GM12878 (cell line): ENCODE results near the gene SIRT2. TPM values are rescaled to one million over a fixed set of nuclear protein-coding genes. Genes with fewer than 3 reads are reported as not detected.

ENCODE experiments used
- BMI1 ChIP-seq: fragments of 450-650 bp; IDR thresholded peaks from 2 replicates; pipeline ENCODE4 v1.6.1; 2016; ENCODE audit warnings: mild to moderate bottlenecking, moderate library complexity, borderline replicate concordance
- CBX5 ChIP-seq: sonication (generic); IDR thresholded peaks from 2 replicates; pipeline ENCODE4 v1.6.1; 2016; ENCODE audit warnings: low read depth, moderate library complexity, mild to moderate bottlenecking, inconsistent platforms
- CEBPZ ChIP-seq: fragments of 150-350 bp; IDR thresholded peaks from 2 replicates; pipeline ENCODE4 v1.6.1; 2016; ENCODE audit warnings: low read depth, low read length
- EGR1 ChIP-seq, 2 experiments: IDR thresholded peaks; 1 replicate in 1 of 2; 2 replicates in 1 of 2; pipeline ENCODE4 v1.6.1; 2011 to 2012; ENCODE audit warnings: low read depth in 2 of 2, low read length in 2 of 2, borderline replicate concordance in 1 of 2, mild to moderate bottlenecking in 1 of 2, moderate library complexity in 1 of 2
- IRF4 ChIP-seq: IDR thresholded peaks from 2 replicates; pipeline ENCODE4 v1.6.1; 2011; ENCODE audit warnings: low read depth, low read length
- KDM1A ChIP-seq: fragments of 200-600 bp; sonication (generic); IDR thresholded peaks from 2 replicates; pipeline ENCODE4 v1.6.1; 2016; ENCODE audit warnings: borderline replicate concordance
- MEF2B ChIP-seq: fragments of 450-650 bp; IDR thresholded peaks from 2 replicates; pipeline ENCODE4 v1.6.1; 2018; ENCODE audit warnings: mild to moderate bottlenecking, moderate library complexity; ENCODE audit not compliant: partially characterized antibody, poor library complexity, severe bottlenecking
- MTA2 ChIP-seq: fragments of 450-650 bp; IDR thresholded peaks from 2 replicates; pipeline ENCODE4 v1.6.1; 2016; ENCODE audit warnings: low read depth, mild to moderate bottlenecking, moderate library complexity
- NFIC ChIP-seq: IDR thresholded peaks from 2 replicates; pipeline ENCODE4 v1.6.1; 2012; ENCODE audit warnings: low read depth, mild to moderate bottlenecking, inconsistent platforms, low read length, moderate library complexity
- NRF1 ChIP-seq: conservative IDR thresholded peaks from 2 replicates; pipeline ENCODE4 v1.6.1; 2011; ENCODE audit warnings: mild to moderate bottlenecking, low read depth, low read length, improper control_type of control experiment
- POLR2AphosphoS2 ChIP-seq: IDR thresholded peaks from 2 replicates; pipeline ENCODE4 v1.6.1; 2011; ENCODE audit warnings: low read depth, mild to moderate bottlenecking, low read length, improper control_type of control experiment, moderate library complexity
- SMC3 ChIP-seq: IDR thresholded peaks from 2 replicates; pipeline ENCODE4 v1.6.1; 2011; ENCODE audit warnings: low read length, improper control_type of control experiment, borderline replicate concordance
- SREBF2 ChIP-seq: IDR thresholded peaks from 2 replicates; pipeline ENCODE4 v1.6.1; 2012; ENCODE audit warnings: mild to moderate bottlenecking, low read length
- SUZ12 ChIP-seq: fragments of 200-600 bp; sonication (generic); IDR thresholded peaks from one replicate; pipeline ENCODE4 v1.6.1; 2018; ENCODE audit warnings: antibody characterized with exemption, mild to moderate bottlenecking; ENCODE audit not compliant: unreplicated experiment
- TAF1 ChIP-seq: IDR thresholded peaks from 2 replicates; pipeline ENCODE4 v1.6.1; 2011; ENCODE audit warnings: mild to moderate bottlenecking, low read depth, low read length, borderline replicate concordance
- ZBTB4 ChIP-seq: fragments of 450-650 bp; formaldehyde crosslinking; IDR thresholded peaks from 2 replicates; pipeline ENCODE4 v1.4.0; 2022; ENCODE audit warnings: mild to moderate bottlenecking, moderate library complexity
- ZZZ3 ChIP-seq: IDR thresholded peaks from 2 replicates; pipeline ENCODE4 v1.6.1; 2011; ENCODE audit warnings: low read depth; ENCODE audit not compliant: control insufficient read depth, insufficient read length
- polyA plus RNA-seq, 11 experiments: library from polyadenylated mRNA; depleted of rRNA in 4 of 11; unstranded in 6 of 11; stranded (reverse) in 5 of 11; fragments of >200 nt; fragmentation: Nextera tagmentation in 4 of 11; fragmentation: Illumina TruSeq in 1 of 11; extraction: Ambion mirVana in 4 of 11; extraction: Trizol in 1 of 11; gene quantifications; 1 replicate in 1 of 11; 2 replicates in 10 of 11; pipeline versions ENCODE4 v1.2.1 to v1.2.3, GENCODE V29; 2011 to 2016; ENCODE audit warnings: inconsistent platforms in 2 of 11, missing spikeins in 2 of 11, low read depth in 1 of 11
- total RNA-seq, 4 experiments: library from RNA; depleted of rRNA in 3 of 4; stranded (reverse); fragments of >200 nt in 3 of 4; fragmentation: Illumina TruSeq in 1 of 4; extraction: Trizol in 1 of 4; gene quantifications; 2 replicates each; pipeline versions ENCODE4 v1.2.1 to v1.2.3, GENCODE V29; 2013 to 2021
- TF ChIP-seq, protein P1 (sequence below): IDR thresholded peaks from 2 replicates; pipeline ENCODE4 v1.6.1; 2012; ENCODE audit warnings: improper control_type of control experiment, low read depth, low read length; ENCODE audit not compliant: insufficient replicate concordance

SIRT2 gene
- total and polyA plus RNA-seq, 10 of the 15 experiments (the other 5 are each of a cell fraction or from before 2014, with no cell fraction given), result 1.4 to 38.7 (median 24.1) TPM

GRCh38 chr19:38930776-38931520 is 31.5 kb upstream of the SIRT2 start, which contains the start of gene MRPS12 (continued):
- TF ChIP-seq POLR2AphosphoS2 (peak; percentile 76; the same call in 1 of the 2 replicates), KDM1A (no peak), NFIC (no peak), BMI1 (no peak), ZBTB4 (CRISPR knock-in tag) (no peak), EGR1 (IDR thresholded peaks at IDR 0.05; ENCODE audit: borderline replicate concordance in 1 of 2, low read depth in 2 of 2, low read length in 2 of 2) (no peak), SUZ12 (no peak), ZZZ3 (no peak), SMC3 (no peak; the same call in 1 of the 2 replicates), MTA2 (no peak), TAF1 (0 out of 2 replicates have a peak, but pooled peaks have one; percentile 9), MEF2B (no peak), SREBF2 (no peak), NRF1 (no peak), CBX5 (no peak), IRF4 (no peak), CEBPZ (peak; percentile 75)
- TF ChIP-seq, protein P1, sequence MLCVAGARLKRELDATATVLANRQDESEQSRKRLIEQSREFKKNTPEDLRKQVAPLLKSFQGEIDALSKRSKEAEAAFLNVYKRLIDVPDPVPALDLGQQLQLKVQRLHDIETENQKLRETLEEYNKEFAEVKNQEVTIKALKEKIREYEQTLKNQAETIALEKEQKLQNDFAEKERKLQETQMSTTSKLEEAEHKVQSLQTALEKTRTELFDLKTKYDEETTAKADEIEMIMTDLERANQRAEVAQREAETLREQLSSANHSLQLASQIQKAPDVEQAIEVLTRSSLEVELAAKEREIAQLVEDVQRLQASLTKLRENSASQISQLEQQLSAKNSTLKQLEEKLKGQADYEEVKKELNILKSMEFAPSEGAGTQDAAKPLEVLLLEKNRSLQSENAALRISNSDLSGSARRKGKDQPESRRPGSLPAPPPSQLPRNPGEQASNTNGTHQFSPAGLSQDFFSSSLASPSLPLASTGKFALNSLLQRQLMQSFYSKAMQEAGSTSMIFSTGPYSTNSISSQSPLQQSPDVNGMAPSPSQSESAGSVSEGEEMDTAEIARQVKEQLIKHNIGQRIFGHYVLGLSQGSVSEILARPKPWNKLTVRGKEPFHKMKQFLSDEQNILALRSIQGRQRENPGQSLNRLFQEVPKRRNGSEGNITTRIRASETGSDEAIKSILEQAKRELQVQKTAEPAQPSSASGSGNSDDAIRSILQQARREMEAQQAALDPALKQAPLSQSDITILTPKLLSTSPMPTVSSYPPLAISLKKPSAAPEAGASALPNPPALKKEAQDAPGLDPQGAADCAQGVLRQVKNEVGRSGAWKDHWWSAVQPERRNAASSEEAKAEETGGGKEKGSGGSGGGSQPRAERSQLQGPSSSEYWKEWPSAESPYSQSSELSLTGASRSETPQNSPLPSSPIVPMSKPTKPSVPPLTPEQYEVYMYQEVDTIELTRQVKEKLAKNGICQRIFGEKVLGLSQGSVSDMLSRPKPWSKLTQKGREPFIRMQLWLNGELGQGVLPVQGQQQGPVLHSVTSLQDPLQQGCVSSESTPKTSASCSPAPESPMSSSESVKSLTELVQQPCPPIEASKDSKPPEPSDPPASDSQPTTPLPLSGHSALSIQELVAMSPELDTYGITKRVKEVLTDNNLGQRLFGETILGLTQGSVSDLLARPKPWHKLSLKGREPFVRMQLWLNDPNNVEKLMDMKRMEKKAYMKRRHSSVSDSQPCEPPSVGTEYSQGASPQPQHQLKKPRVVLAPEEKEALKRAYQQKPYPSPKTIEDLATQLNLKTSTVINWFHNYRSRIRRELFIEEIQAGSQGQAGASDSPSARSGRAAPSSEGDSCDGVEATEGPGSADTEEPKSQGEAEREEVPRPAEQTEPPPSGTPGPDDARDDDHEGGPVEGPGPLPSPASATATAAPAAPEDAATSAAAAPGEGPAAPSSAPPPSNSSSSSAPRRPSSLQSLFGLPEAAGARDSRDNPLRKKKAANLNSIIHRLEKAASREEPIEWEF, result no peak
